GM12878 (cell line): ENCODE measurements around the gene SNAPC2. TPM values are rescaled to one million over a fixed set of nuclear protein-coding genes. Genes with fewer than 3 reads are reported as not detected.

Source experiments
- ATAC-seq: fragments of 200-7000 bp; cut with Tn5 transposase; 3 replicates; pipeline ENCODE4 v1.9.1; 2020; ENCODE audit warnings: mild to moderate bottlenecking, moderate library complexity
- BruUV-seq: library from RNA; stranded (reverse); fragments of 400-500 nt; replicated peaks from 2 replicates; lab custom pipeline; 2021; lab: Mats Ljungman, UMichigan
- CTCF ChIA-PET: fragments of 300-600 bp; sonication (Branson Sonifier 250); formaldehyde crosslinking; extraction: SDS; loops from one replicate; lab custom pipeline; 2021; ENCODE audit warnings: inconsistent platforms; lab: Yijun Ruan, JAX
- POLR2A ChIA-PET: fragments of 350-600 bp; formaldehyde crosslinking; extraction: SDS; loops from one replicate; lab custom pipeline; 2021; ENCODE audit warnings: inconsistent platforms; lab: Charles Lee
- RAD21 ChIA-PET: fragments of 300-600 bp; sonication (Branson Sonifier 250); formaldehyde crosslinking; loops from one replicate; lab custom pipeline; 2023; ENCODE audit warnings: antibody characterized with exemption; ENCODE audit not compliant: unreplicated experiment; lab: Charles Lee
- SMC1A ChIA-PET: fragments of 300-600 bp; sonication (Branson Sonifier 250); formaldehyde crosslinking; loops from one replicate; lab custom pipeline; 2023; ENCODE audit not compliant: unreplicated experiment, uncharacterized antibody; lab: Charles Lee
- DNase-seq: peaks from one replicate; pipeline ENCODE4 v3.0.0-alpha.2; 2011; ENCODE audit warnings: low read depth, low spot score
- FAIRE-seq: peaks from 3 replicates; lab custom pipeline; 2011; peaks lifted over from hg19 to GRCh38; lab: Jason Lieb, UNC
- H2AFZ ChIP-seq: 2 replicates; pipeline ENCODE4 v1.6.0; 2011; ENCODE audit warnings: low read depth, low read length, control low read depth; ENCODE audit not compliant: control insufficient read depth
- H3K27ac ChIP-seq: 2 replicates; pipeline ENCODE4 v1.5.1; 2011; ENCODE audit warnings: control low read depth; ENCODE audit not compliant: control insufficient read depth, insufficient read depth
- H3K27me3 ChIP-seq, 2 experiments: replicated peaks in 1 of 2; 2 replicates each; pipeline versions ENCODE4 v1.6.0 to v1.6.1; 2011; ENCODE audit warnings: low read length in 1 of 2; ENCODE audit not compliant: control insufficient read depth in 2 of 2, insufficient read depth in 2 of 2
- H3K36me3 ChIP-seq, 2 experiments: 2 replicates each; pipeline ENCODE4 v1.5.1; 2011; ENCODE audit warnings: low read length in 1 of 2; ENCODE audit not compliant: control insufficient read depth in 2 of 2, insufficient read depth in 2 of 2
- H3K4me1 ChIP-seq: 2 replicates; pipeline ENCODE4 v1.6.1; 2011; ENCODE audit warnings: mild to moderate bottlenecking, low read length, moderate library complexity, mixed read lengths; ENCODE audit not compliant: control insufficient read depth, insufficient read depth
- H3K4me2 ChIP-seq: 2 replicates; pipeline ENCODE4 v1.6.0; 2011; ENCODE audit warnings: control low read depth; ENCODE audit not compliant: control insufficient read depth, insufficient read depth
- H3K4me3 ChIP-seq: fragments of 200-600 bp; sonication (generic); 2 replicates; pipeline ENCODE4 v1.5.1; 2016
- H3K79me2 ChIP-seq: 2 replicates; pipeline ENCODE4 v1.6.0; 2011; ENCODE audit warnings: low read length; ENCODE audit not compliant: control insufficient read depth, insufficient read depth
- H3K9ac ChIP-seq: 2 replicates; pipeline ENCODE4 v1.8.0; 2011; ENCODE audit warnings: low read length, control low read depth, mixed read lengths; ENCODE audit not compliant: control insufficient read depth, insufficient read depth
- H3K9me3 ChIP-seq: replicated peaks from 3 replicates; pipeline ENCODE4 v1.5.1; 2011; ENCODE audit warnings: mild to moderate bottlenecking, low read length; ENCODE audit not compliant: control insufficient read depth, insufficient read depth
- H4K20me1 ChIP-seq: 2 replicates; pipeline ENCODE4 v1.6.0; 2011; ENCODE audit not compliant: control insufficient read depth, insufficient read depth
- CHD1 ChIP-seq: IDR thresholded peaks from 2 replicates; pipeline ENCODE4 v1.6.1; 2012; ENCODE audit warnings: low read depth, low read length, improper control_type of control experiment
- GATAD2B ChIP-seq: fragments of 450-650 bp; conservative IDR thresholded peaks from 2 replicates; pipeline ENCODE4 v1.6.1; 2017; ENCODE audit warnings: low read depth, mild to moderate bottlenecking, moderate library complexity
- NFIC ChIP-seq: IDR thresholded peaks from 2 replicates; pipeline ENCODE4 v1.6.1; 2012; ENCODE audit warnings: low read depth, mild to moderate bottlenecking, inconsistent platforms, low read length, moderate library complexity
- NFYA ChIP-seq: IDR thresholded peaks from 2 replicates; pipeline ENCODE4 v1.6.1; 2011; ENCODE audit warnings: low read depth, mild to moderate bottlenecking, low read length, improper control_type of control experiment, borderline replicate concordance
- NR2C1 ChIP-seq: fragments of 450-650 bp; IDR thresholded peaks from 2 replicates; pipeline ENCODE4 v1.6.1; 2017; ENCODE audit warnings: antibody characterized with exemption, mild to moderate bottlenecking, moderate library complexity
- PAX5 ChIP-seq: IDR thresholded peaks from 2 replicates; pipeline ENCODE4 v1.6.1; 2011; ENCODE audit warnings: low read depth, low read length, borderline replicate concordance
- POLR2A ChIP-seq: IDR thresholded peaks from 2 replicates; pipeline ENCODE4 v1.6.1; 2011; ENCODE audit warnings: low read depth, mild to moderate bottlenecking, low read length
- STAT1 ChIP-seq: fragments of 450-650 bp; conservative IDR thresholded peaks from 2 replicates; pipeline ENCODE4 v1.6.1; 2014; ENCODE audit warnings: antibody characterized with exemption, mild to moderate bottlenecking
- ZNF592 ChIP-seq: fragments of 450-650 bp; IDR thresholded peaks from 2 replicates; pipeline ENCODE4 v1.6.1; 2017; ENCODE audit warnings: mild to moderate bottlenecking, moderate library complexity
- ZNF622 ChIP-seq: fragments of 450-650 bp; IDR thresholded peaks from 2 replicates; pipeline ENCODE4 v1.6.1; 2017; ENCODE audit warnings: mild to moderate bottlenecking, inconsistent platforms
- WGBS: methylation state at CpG from one replicate; pipeline ENCODE4 v1.1.6; 2016; ENCODE audit warnings: low lambda C conversion rate; ENCODE audit not compliant: insufficient replicate concordance, insufficient coverage; ENCODE audit errors: missing lambda C conversion rate; 5-methylcytosine and 5-hydroxymethylcytosine counted together
- in situ Hi-C: fragments of 300-500 bp; cut with MboI; formaldehyde crosslinking; loops from 9 replicates; pipeline ENCODE4 v1.14.3; 2018; ENCODE audit warnings: mixed read lengths
- intact Hi-C: fragments of 100-400 bp; cut with micrococcal nuclease; formaldehyde crosslinking; loops from one replicate; pipeline ENCODE4 v1.14.2; 2022; ENCODE audit not compliant: unreplicated experiment
- polyA plus RNA-seq, 11 experiments: library from polyadenylated mRNA; depleted of rRNA in 4 of 11; unstranded in 6 of 11; stranded (reverse) in 5 of 11; fragments of >200 nt; fragmentation: Nextera tagmentation in 4 of 11; fragmentation: Illumina TruSeq in 1 of 11; extraction: Ambion mirVana in 4 of 11; extraction: Trizol in 1 of 11; gene quantifications; 1 replicate in 1 of 11; 2 replicates in 10 of 11; pipeline versions ENCODE4 v1.2.1 to v1.2.3, GENCODE V29; 2011 to 2016; ENCODE audit warnings: inconsistent platforms in 2 of 11, missing spikeins in 2 of 11, low read depth in 1 of 11
- total RNA-seq, 4 experiments: library from RNA; depleted of rRNA in 3 of 4; stranded (reverse); fragments of >200 nt in 3 of 4; fragmentation: Illumina TruSeq in 1 of 4; extraction: Trizol in 1 of 4; gene quantifications; 2 replicates each; pipeline versions ENCODE4 v1.2.1 to v1.2.3, GENCODE V29; 2013 to 2021
- TF ChIP-seq, protein P1 (sequence below): fragments of 150-350 bp; IDR thresholded peaks from 2 replicates; pipeline ENCODE4 v1.6.1; 2016; ENCODE audit warnings: low read depth, low read length

The SNAPC2 gene
- total and polyA plus RNA-seq, 10 of the 15 experiments (the other 5 are each of a cell fraction or from before 2014, with no cell fraction given) = 0.19 to 20.8 (median 12.6) TPM

DNA sequence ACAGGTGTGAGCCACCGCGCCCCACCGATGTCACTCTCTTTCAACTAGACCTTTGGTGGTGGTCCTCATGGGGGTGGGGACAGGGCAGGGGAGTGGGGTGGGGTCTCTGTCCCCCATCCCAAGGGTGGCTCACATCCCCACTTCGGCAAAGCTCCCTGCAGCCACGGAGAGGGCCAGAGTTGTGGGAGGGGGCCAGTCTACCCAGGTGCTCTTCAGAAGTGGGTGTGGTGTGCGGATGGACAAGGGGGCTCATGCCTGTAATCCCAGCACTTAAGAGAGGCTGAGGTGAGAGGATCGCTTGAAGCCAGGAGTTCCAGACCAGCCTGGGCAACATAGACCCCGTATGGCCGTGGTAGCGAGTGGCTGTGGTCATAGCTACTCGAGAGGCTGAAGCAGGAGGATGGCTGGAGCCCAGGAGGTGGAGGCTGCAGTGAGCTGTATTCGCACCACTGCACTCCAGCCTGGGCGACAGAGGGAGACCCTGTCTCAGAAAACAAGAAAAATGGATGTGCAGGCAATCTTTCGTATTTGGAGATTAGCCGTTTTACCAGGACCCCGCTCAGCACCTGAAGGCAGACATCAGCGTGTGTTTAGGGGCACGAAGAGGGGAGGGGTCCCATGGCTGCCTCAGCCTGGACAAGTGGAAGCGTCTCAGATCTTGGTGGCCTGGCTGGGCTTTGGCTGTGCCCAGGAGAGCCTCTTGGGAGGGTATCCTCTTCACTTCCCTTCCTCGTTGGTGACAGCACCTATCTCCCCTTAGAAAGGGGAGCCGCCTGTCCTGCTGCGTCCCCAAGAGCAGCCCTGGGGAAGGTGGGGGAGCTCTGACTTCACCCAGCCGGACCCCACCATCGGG, 4.7 kb upstream of the SNAPC2 start:
- TF ChIP-seq STAT1 (no peak), PAX5 (no peak), NR2C1 (no peak), NFYA (no peak), CHD1 (no peak), ZNF592 (no peak), NFIC (no peak), GATAD2B (no peak), ZNF622 (no peak), POLR2A (no peak; the same call in 1 of the 2 replicates)
- TF ChIP-seq, protein P1, sequence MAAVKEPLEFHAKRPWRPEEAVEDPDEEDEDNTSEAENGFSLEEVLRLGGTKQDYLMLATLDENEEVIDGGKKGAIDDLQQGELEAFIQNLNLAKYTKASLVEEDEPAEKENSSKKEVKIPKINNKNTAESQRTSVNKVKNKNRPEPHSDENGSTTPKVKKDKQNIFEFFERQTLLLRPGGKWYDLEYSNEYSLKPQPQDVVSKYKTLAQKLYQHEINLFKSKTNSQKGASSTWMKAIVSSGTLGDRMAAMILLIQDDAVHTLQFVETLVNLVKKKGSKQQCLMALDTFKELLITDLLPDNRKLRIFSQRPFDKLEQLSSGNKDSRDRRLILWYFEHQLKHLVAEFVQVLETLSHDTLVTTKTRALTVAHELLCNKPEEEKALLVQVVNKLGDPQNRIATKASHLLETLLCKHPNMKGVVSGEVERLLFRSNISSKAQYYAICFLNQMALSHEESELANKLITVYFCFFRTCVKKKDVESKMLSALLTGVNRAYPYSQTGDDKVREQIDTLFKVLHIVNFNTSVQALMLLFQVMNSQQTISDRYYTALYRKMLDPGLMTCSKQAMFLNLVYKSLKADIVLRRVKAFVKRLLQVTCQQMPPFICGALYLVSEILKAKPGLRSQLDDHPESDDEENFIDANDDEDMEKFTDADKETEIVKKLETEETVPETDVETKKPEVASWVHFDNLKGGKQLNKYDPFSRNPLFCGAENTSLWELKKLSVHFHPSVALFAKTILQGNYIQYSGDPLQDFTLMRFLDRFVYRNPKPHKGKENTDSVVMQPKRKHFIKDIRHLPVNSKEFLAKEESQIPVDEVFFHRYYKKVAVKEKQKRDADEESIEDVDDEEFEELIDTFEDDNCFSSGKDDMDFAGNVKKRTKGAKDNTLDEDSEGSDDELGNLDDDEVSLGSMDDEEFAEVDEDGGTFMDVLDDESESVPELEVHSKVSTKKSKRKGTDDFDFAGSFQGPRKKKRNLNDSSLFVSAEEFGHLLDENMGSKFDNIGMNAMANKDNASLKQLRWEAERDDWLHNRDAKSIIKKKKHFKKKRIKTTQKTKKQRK = no peak
- TF ChIP-seq, all 136 proteins: peak for 0
- Histone ChIP-seq H3K27ac (no peak overlapping the region), H3K4me2 (peak overlapping the region; percentile 4; the same call in 1 of the 2 replicates), H3K27me3 (peaks cover 8 to 21% of the 10 kb centered on the region in 2 experiments), H3K4me3 (no peak overlapping the region), H4K20me1 (no peaks in the 10 kb centered on the region), H3K9ac (no peak overlapping the region), H3K4me1 (peaks cover 5% of the 10 kb centered on the region), H3K79me2 (no peaks in the 10 kb centered on the region), H3K9me3 (no peaks in the 10 kb centered on the region; the same call in 2 of the 3 replicates), H3K36me3 (peaks cover 0 to 14% of the 10 kb centered on the region in 2 experiments; a peak in 3 of 4 replicates), H2AFZ (no peak overlapping the region)
- RAD21 ChIA-PET = no interaction called here
- FAIRE-seq = no peak
- no peak for DNase-seq
- SMC1A ChIA-PET = no interaction called here
- CTCF ChIA-PET = no interaction called here
- POLR2A ChIA-PET = no interaction called here
- ATAC-seq = no peak
- 33% methylated on average over 21 of the region's 24 CpGs for WGBS
- intact Hi-C loops (no loop called here), in situ Hi-C loops (no loop called here)
- no TSS peak for BruUV-seq
